NT2/D1 (cell line): Measurements from ENCODE around the gene DDX42.

Source experiments
- DNase-seq: peaks from one replicate; pipeline ENCODE4 v3.0.0-alpha.2; 2011; ENCODE audit warnings: low read depth, low spot score
- H3K27me3 ChIP-seq: 2 replicates; pipeline ENCODE4 v1.6.0; 2011; ENCODE audit warnings: mild to moderate bottlenecking; ENCODE audit not compliant: insufficient read length, insufficient read depth
- H3K36me3 ChIP-seq: 2 replicates; pipeline ENCODE4 v1.6.1; 2011; ENCODE audit warnings: mild to moderate bottlenecking, low read length, mixed read lengths; ENCODE audit not compliant: insufficient read depth, insufficient read length
- H3K4me1 ChIP-seq: 2 replicates; pipeline ENCODE4 v1.5.1; 2011; ENCODE audit not compliant: insufficient read depth, insufficient read length
- H3K4me3 ChIP-seq: 2 replicates; pipeline ENCODE4 v1.5.1; 2011; ENCODE audit warnings: low read depth; ENCODE audit not compliant: insufficient read length
- H3K9ac ChIP-seq: 2 replicates; pipeline ENCODE4 v1.6.0; 2011; ENCODE audit warnings: low read depth; ENCODE audit not compliant: insufficient read length
- H3K9me3 ChIP-seq: 2 replicates; pipeline ENCODE4 v1.5.1; 2011; ENCODE audit warnings: mild to moderate bottlenecking, low read length; ENCODE audit not compliant: insufficient read depth
- SUZ12 ChIP-seq: IDR thresholded peaks from 2 replicates; pipeline ENCODE4 v1.6.1; 2011; ENCODE audit not compliant: insufficient read length, insufficient read depth; ENCODE audit errors: extremely low read depth
- YY1 ChIP-seq: IDR thresholded peaks from 2 replicates; pipeline ENCODE4 v1.6.1; 2011; ENCODE audit not compliant: insufficient read length, insufficient read depth
- ZNF274 ChIP-seq: IDR thresholded peaks from 2 replicates; pipeline ENCODE4 v1.6.1; 2011; ENCODE audit warnings: mild to moderate bottlenecking, low read depth, low read length

DDX42 gene, protein sequence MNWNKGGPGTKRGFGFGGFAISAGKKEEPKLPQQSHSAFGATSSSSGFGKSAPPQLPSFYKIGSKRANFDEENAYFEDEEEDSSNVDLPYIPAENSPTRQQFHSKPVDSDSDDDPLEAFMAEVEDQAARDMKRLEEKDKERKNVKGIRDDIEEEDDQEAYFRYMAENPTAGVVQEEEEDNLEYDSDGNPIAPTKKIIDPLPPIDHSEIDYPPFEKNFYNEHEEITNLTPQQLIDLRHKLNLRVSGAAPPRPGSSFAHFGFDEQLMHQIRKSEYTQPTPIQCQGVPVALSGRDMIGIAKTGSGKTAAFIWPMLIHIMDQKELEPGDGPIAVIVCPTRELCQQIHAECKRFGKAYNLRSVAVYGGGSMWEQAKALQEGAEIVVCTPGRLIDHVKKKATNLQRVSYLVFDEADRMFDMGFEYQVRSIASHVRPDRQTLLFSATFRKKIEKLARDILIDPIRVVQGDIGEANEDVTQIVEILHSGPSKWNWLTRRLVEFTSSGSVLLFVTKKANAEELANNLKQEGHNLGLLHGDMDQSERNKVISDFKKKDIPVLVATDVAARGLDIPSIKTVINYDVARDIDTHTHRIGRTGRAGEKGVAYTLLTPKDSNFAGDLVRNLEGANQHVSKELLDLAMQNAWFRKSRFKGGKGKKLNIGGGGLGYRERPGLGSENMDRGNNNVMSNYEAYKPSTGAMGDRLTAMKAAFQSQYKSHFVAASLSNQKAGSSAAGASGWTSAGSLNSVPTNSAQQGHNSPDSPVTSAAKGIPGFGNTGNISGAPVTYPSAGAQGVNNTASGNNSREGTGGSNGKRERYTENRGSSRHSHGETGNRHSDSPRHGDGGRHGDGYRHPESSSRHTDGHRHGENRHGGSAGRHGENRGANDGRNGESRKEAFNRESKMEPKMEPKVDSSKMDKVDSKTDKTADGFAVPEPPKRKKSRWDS

DNA sequence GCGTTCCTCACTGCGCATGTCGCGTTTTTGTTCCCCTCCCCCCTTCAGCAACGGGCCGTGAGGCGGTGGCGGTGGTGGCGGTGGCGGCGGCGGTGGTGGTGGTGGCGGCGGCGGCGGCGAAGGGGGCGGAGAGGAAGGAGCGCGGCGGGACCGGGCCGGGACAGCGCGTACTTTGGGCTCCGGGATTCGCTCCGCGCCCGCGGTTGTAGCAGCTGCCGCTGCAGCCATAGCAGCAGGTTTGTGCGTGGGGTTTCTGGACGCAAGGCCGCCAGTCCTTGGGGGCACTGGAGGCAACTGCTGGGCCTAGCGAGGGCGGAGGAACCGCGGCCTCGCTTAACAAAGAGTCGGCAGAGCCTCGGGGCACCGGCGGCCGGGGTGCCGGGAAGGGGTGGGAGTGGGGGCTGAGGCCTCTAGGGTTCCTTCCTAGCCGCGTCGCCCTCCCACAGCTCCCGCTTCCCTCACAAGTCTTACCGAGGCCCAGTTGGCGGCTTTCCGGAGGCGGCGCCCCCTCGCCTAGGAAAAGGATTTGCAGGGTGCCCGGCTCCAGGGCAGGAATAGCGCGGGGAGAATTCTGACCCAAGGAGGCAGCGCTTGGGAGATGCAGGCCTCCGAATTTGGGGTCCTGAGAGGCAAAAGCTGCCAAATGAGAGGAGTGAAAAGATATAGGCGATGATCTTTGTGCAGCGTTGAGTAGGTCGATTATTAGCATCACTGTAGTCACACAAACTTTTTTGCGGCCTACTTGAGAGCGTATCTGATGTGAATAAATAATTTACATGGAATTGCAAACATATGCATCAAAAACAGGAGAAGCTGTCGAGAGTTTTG, at the start of gene DDX42:
TSS of gene DDX42 (plus strand) at position 30 of the 828 bp plus-strand sequence. CDS start 12,880 bp downstream, outside the sequence.
- H3K27me3 ChIP-seq = no peaks in the 10 kb centered on the region
- H3K4me1 ChIP-seq = peaks cover 5% of the 10 kb centered on the region
- H3K9ac ChIP-seq = peak within 1 kb of the TSS; percentile 98
- H3K9me3 ChIP-seq = no peaks in the 10 kb centered on the region
- DNase-seq = peak; percentile 28
- TF ChIP-seq SUZ12 = no peak
- no peak for TF ChIP-seq YY1
- TF ChIP-seq ZNF274 = no peak
- H3K4me3 ChIP-seq = peak within 1 kb of the TSS; percentile 91
- H3K36me3 ChIP-seq = peaks cover 56% of the 10 kb centered on the region

DNA sequence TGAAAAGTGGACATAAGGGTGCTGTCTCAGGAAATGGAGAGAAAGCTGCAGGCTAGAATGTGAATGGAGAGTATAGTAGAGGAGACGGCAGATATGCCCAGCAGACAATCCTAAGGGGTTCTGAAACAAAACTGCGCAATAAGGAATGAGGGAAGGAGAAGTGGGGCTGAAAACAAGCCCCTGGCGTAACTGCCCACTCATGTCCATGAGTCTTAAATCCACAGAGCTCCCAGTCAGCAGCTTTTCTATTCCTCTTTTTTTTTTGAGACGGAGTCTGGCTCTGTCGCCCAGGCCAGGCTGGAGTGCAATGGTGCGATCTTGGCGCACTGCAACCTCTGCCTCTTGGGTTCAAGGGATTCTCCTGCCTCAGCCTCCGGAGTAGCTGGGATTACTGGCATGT, 38.3 kb upstream of the DDX42 start:
- Histone ChIP-seq H3K9me3 (no peaks in the 10 kb centered on the region), H3K4me1 (no peaks in the 10 kb centered on the region), H3K36me3 (peaks cover 9% of the 10 kb centered on the region), H3K9ac (no peak overlapping the region), H3K4me3 (no peak overlapping the region), H3K27me3 (no peaks in the 10 kb centered on the region)
- TF ChIP-seq ZNF274 = no peak
- no peak for TF ChIP-seq YY1
- no peak for TF ChIP-seq SUZ12
- DNase-seq = no peak

- TF ChIP-seq YY1 (no peak), SUZ12 (no peak), ZNF274 (no peak)
- DNase-seq = no peak
- Histone ChIP-seq H3K4me1 (no peaks in the 10 kb centered on the region), H3K27me3 (no peaks in the 10 kb centered on the region), H3K36me3 (peaks cover 10% of the 10 kb centered on the region), H3K9me3 (no peaks in the 10 kb centered on the region), H3K4me3 (peak overlapping the region; percentile 92), H3K9ac (peak overlapping the region; percentile 97)
These were observed 33.4 kb upstream of the DDX42 start for GRCh38 chr17:63740464-63741142.

DNA sequence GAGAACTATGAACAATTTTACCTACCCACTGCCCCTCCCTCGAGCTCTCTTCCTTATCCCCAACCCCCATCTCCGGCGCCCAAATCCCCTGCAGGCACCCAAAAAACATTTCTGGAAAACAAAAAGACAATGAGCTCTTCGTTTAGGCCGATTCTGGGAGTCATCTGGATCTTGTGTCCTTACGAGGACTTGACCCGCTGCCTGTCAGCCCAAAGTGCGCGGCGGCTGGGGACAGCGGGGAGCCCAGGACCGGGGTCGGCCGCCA, 32.9 kb upstream of the DDX42 start:
- Histone ChIP-seq H3K9ac (peak overlapping the region; percentile 97), H3K27me3 (no peaks in the 10 kb centered on the region), H3K36me3 (peaks cover 13% of the 10 kb centered on the region), H3K4me3 (peak overlapping the region; percentile 92), H3K9me3 (no peaks in the 10 kb centered on the region), H3K4me1 (no peaks in the 10 kb centered on the region)
- no peak for DNase-seq
- TF ChIP-seq SUZ12 (no peak), YY1 (no peak), ZNF274 (no peak)

DNA sequence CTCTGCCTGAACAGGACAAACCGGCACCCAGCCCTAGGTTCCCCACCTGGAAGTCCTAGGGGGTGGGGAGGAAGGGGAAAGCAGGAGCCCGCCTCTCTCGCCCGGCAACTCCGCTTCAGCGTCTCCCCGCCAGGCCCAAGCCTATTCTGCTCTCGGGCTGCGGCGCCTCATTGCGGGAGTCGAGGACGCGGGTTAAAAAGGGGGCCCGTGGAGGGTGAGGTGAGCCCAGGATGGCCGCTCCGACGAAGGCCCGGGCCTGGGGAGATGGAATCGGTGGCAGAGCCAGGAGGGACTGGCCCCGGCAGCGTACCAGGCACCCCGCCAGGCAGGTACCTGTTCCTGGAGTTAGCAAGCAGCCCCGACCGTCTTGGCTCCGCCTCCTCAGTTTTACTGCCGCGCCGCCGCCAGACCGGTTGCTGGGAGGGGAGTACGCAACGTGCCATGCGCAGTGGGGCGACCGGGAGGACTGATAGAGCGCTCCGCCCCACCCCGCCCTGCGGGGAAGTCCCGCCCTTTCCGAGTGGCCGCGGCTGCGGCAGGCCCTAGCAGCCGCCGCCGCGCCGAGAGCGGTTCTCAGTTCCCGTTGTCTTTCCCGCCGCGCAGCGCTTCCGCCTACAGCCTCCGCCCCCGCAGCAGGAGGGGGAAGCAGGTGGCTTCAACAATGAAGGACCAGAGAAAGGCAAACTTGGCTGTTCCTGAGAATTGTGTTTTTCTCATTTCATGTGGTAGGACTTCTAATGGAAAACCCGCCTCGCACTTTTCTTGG, 32.4 kb upstream of the DDX42 start, which contains the start of gene STRADA:
TSS of gene STRADA (minus strand) at position 392 of the 766 bp plus-strand sequence. CDS start 13,430 bp downstream, outside the sequence.
- peak within 1 kb of the TSS; percentile 92 for H3K4me3 ChIP-seq

GRCh38 chr17:63751806-63752205, 22.2 kb upstream of the DDX42 start:
- Histone ChIP-seq H3K9me3 (no peaks in the 10 kb centered on the region), H3K4me1 (no peaks in the 10 kb centered on the region), H3K36me3 (peaks cover 84% of the 10 kb centered on the region), H3K27me3 (no peaks in the 10 kb centered on the region), H3K9ac (no peak overlapping the region), H3K4me3 (no peak overlapping the region)
- TF ChIP-seq ZNF274 = no peak
- DNase-seq = no peak

More for the DNA sequence above, 32.4 kb upstream of the DDX42 start, which contains the start of gene STRADA:
- H3K4me1 ChIP-seq = no peaks in the 10 kb centered on the region
- no peak for TF ChIP-seq ZNF274
- no peak for TF ChIP-seq YY1
- no peak for TF ChIP-seq SUZ12
- H3K9ac ChIP-seq = peak within 1 kb of the TSS; percentile 97
- H3K36me3 ChIP-seq = peaks cover 18% of the 10 kb centered on the region
- H3K9me3 ChIP-seq = no peaks in the 10 kb centered on the region
- H3K27me3 ChIP-seq = no peaks in the 10 kb centered on the region
- DNase-seq = peak; percentile 93
